NCI-H1105 treated with DMSO at 0.1 percent for 48 hours (cell line): ENCODE data around the gene PCCB.
"Not testable (repeated sequence)": the region's sequence is repeated elsewhere in the genome, so short reads cannot be mapped to it uniquely, and the experiment has no call there.

ENCODE experiments used
- DNase-seq: peaks from one replicate; lab custom pipeline; 2025; lab: John Stamatoyannopoulos, UW

Gene PCCB

GRCh38 chr3:136250059-136250902 is at the start of gene PCCB:
Gene PCCB, plus strand, starts transcription at chr3:136250340. Its CDS starts 36 bp downstream, at chr3:136250376.
- peak; percentile 99 for DNase-seq

- DNase-seq, result no peak
These were observed 42.5 kb upstream of the PCCB start for GRCh38 chr3:136207489-136208115.

- no peak for DNase-seq
These were observed 40.2 kb upstream of the PCCB start for GRCh38 chr3:136209921-136210320.

- no peak for DNase-seq
These were observed 38.6 kb upstream of the PCCB start for GRCh38 chr3:136211547-136211946.

GRCh38 chr3:136222746-136223145 is 27.4 kb upstream of the PCCB start:
- DNase-seq, result not testable (repeated sequence)

- DNase-seq, result no peak
These were observed 17.7 kb upstream of the PCCB start for GRCh38 chr3:136232413-136232812.

- DNase-seq, result no peak
These were observed 14.6 kb upstream of the PCCB start for GRCh38 chr3:136235545-136235944.

GRCh38 chr3:136236109-136236508 is 14.0 kb upstream of the PCCB start:
- DNase-seq, result no peak

- DNase-seq, result no peak
These were observed 13.0 kb upstream of the PCCB start for GRCh38 chr3:136237103-136237502.

- no peak for DNase-seq
These were observed 12.0 kb upstream of the PCCB start for GRCh38 chr3:136237961-136238649.

GRCh38 chr3:136239094-136239493 is 11.0 kb upstream of the PCCB start:
- no peak for DNase-seq

GRCh38 chr3:136245691-136246090 is 4.4 kb upstream of the PCCB start:
- DNase-seq, result no peak

- no peak for DNase-seq
These were observed 2.7 kb upstream of the PCCB start for GRCh38 chr3:136247436-136247835.

- no peak for DNase-seq
These were observed 2.1 kb upstream of the PCCB start for GRCh38 chr3:136247855-136248590.

GRCh38 chr3:136249091-136249490 is 1.0 kb upstream of the PCCB start:
- DNase-seq, result no peak

GRCh38 chr3:136249593-136249992 is 547 bp upstream of the PCCB start:
- no peak for DNase-seq

- DNase-seq, result peak; percentile 85
These were observed 842 bp downstream of the PCCB start for GRCh38 chr3:136250903-136251460.

GRCh38 chr3:136251511-136251910 is 1.4 kb downstream of the PCCB start:
- DNase-seq, result no peak

- no peak for DNase-seq
These were observed 5.7 kb downstream of the PCCB start for GRCh38 chr3:136255672-136256406.

GRCh38 chr3:136258199-136258598 is 8.1 kb downstream of the PCCB start:
- DNase-seq, result no peak

- DNase-seq, result no peak
These were observed 11.7 kb downstream of the PCCB start for GRCh38 chr3:136261826-136262225.
